Activated CD8-positive, alpha-beta memory T cell treated with anti-CD3 and anti-CD28 coated beads, Interleukin-2, amount 50 U/mL, for 1 hour (primary cell): ENCODE data around the gene SLU7.
A peak's percentile ranks its signal among the peaks of the same experiment; 100 is the strongest.
"Not testable (repeated sequence)": the region's sequence is repeated elsewhere in the genome, so short reads cannot be mapped to it uniquely, and the experiment has no call there.

Experiments used
- DNase-seq: peaks from one replicate; pipeline ENCODE4 v3.0.0-alpha.2; 2020; ENCODE audit errors: extremely low read depth

The SLU7 gene

GRCh38 chr5:160450164-160450932 is 31.5 kb upstream of the SLU7 start:
- DNase-seq = no peak

GRCh38 chr5:160449458-160449857 is 30.6 kb upstream of the SLU7 start:
- no peak for DNase-seq

- no peak for DNase-seq
These were observed 30.0 kb upstream of the SLU7 start for GRCh38 chr5:160448886-160449285.

GRCh38 chr5:160445751-160446150 is 26.9 kb upstream of the SLU7 start:
- no peak for DNase-seq

- no peak for DNase-seq
These were observed 26.3 kb upstream of the SLU7 start for GRCh38 chr5:160445132-160445531.

- DNase-seq = no peak
These were observed 25.5 kb upstream of the SLU7 start for GRCh38 chr5:160444407-160444806.

- no peak for DNase-seq
These were observed 24.0 kb upstream of the SLU7 start for GRCh38 chr5:160442824-160443431.

- no peak for DNase-seq
These were observed 22.5 kb upstream of the SLU7 start for GRCh38 chr5:160441311-160441781.

- no peak for DNase-seq
These were observed 20.3 kb upstream of the SLU7 start for GRCh38 chr5:160439205-160439600.

- DNase-seq = no peak
These were observed 19.7 kb upstream of the SLU7 start for GRCh38 chr5:160438316-160439204.

- no peak for DNase-seq
These were observed 18.4 kb upstream of the SLU7 start for GRCh38 chr5:160437271-160437670.

GRCh38 chr5:160436661-160437060 is 17.8 kb upstream of the SLU7 start:
- not testable (repeated sequence) for DNase-seq

GRCh38 chr5:160436017-160436416 is 17.1 kb upstream of the SLU7 start:
- no peak for DNase-seq

GRCh38 chr5:160435532-160435931 is 16.7 kb upstream of the SLU7 start:
- DNase-seq = no peak

- no peak for DNase-seq
These were observed 15.2 kb upstream of the SLU7 start for GRCh38 chr5:160434022-160434531.

- DNase-seq = no peak
These were observed 13.9 kb upstream of the SLU7 start for GRCh38 chr5:160432787-160433186.

GRCh38 chr5:160432196-160432595 is 13.3 kb upstream of the SLU7 start:
- no peak for DNase-seq

GRCh38 chr5:160427607-160428006 is 8.7 kb upstream of the SLU7 start:
- DNase-seq = no peak

GRCh38 chr5:160423099-160423498 is 4.2 kb upstream of the SLU7 start:
- DNase-seq = no peak

GRCh38 chr5:160421625-160422258 is 2.9 kb upstream of the SLU7 start, which contains the start of gene PTTG1:
Gene PTTG1 (plus strand): TSS chr5:160421855. CDS start chr5:160422313, 458 bp downstream.
- peak; percentile 66 for DNase-seq

- DNase-seq = no peak
These were observed 1.4 kb upstream of the SLU7 start for GRCh38 chr5:160420331-160420610.
